ENCODE data around the gene DIMT1. TPM values are rescaled to one million over a fixed set of nuclear protein-coding genes. Genes with fewer than 3 reads are reported as not detected.

The DIMT1 gene
- total RNA-seq, 1 experiment from 2014 or later: 34.1 TPM

DNA sequence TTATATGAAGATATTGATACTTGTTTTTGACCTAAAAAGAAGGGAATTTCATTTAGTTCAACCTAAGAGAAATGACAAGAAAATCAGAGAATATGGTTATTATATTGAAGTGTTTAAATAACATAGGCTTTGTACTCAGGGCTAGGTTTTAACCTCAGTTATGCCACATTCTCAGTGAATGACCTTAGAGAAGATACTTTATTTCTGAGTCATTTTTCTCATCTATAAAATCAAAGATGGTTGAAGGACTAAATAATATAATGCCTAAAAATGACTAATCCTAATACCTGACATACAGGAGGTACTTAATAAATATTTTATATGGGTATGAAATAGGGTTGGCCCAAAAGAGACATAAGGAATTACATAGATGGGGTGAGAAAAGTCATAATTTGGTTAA is 32.3 kb downstream of the DIMT1 start:
- no peak for DNase-seq (ENCODE audit: low spot score)

- DNase-seq (ENCODE audit: low spot score): no peak
These were observed 34.7 kb downstream of the DIMT1 start for GRCh38 chr5:62369039-62369438.

- no peak for DNase-seq (ENCODE audit: low spot score)
These were observed 41.0 kb downstream of the DIMT1 start for GRCh38 chr5:62362701-62363100.

- peak; percentile 78 for DNase-seq (ENCODE audit: low spot score)
These were observed 49.5 kb downstream of the DIMT1 start for GRCh38 chr5:62354028-62354874.

DNA sequence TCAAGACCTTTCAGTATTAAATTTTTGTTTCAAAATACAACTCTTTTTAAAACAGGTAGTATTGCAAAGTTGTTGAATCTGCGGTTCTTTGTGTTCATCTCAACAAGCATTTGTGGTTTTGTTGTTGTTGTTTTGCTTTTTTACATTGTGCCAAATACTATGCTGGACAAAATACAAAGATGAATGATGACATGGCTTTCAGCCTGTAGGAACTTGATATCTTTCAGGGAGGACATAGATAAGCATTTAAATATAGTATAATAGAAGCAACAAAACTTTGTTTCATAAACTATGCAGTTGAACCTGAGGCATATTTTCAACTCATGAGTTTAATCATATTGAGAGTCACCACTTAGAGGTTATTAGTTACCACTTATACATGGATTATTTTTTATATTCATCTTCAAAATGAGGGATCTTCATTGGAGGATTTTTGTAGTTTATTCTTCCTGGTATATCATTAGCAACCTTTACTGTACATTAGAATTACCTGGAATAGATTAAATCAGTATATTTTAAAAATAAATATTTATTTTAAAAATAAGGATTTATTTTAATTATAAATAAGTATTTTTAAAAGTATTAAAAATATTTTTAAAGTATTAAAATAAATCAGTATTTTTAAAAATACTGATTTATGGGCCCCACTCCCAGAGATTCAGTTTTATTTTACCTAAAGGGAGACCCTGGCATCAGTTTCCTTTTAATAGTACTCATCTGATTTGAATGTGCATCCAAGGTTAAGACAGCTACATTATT is 54.8 kb downstream of the DIMT1 start:
- no peak for DNase-seq (ENCODE audit: low spot score)

DNA sequence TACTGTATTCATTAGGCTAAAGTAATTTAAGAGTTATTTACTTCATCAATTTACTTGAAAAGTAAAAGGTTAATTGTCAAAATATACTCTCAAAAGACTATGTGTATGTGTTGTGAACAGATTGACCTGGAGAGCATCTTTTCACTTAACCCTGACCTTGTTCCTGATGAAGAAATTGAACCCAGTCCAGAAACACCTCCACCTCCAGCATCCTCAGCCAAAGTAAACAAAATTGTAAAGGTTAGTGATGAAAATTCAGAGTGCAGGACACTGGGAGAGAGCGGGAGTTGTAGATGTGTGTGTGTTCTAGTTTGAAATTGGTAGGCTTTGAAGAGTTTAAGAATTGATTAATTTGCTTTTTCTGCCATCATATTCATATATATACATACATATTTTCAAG is 55.8 kb downstream of the DIMT1 start:
- DNase-seq (ENCODE audit: low spot score): no peak

DNA sequence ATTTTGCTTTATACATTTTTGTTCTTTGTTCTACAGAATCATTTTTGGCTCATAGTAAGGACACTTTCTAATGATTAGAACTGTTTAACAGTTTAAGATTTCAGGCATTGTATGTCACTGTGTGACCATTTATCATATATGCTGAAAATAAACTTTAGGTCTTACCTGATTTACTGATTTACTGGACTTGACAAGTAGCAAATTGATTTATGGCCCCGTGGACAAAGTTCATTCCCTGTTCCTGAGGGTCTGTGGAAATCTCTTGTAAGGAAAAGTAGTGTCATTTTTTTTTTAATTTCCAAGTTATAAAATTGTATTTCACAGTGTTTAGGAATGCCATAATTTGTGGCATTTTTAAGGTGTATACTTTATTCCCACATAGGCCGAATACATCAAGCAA is 57.0 kb downstream of the DIMT1 start:
- no peak for DNase-seq (ENCODE audit: low spot score)

DNA sequence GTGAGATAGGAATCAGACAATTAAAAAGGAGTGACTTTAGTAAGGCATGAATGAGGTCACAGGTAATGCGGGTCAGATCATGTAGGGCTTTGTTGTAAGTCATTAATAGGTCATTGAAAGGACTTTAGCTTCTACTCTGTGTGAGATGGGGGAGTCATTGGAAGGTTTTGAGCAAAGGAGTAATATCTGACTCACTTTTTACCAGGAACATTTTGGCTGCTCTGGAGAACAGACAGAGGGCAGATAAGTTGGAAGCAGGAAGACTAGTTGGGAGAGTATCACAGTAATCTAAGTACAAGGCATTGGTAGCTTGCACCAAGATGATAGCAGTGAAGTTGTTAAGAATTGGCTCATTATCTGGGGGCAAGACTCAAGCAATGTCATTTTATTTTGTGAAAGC is 60.3 kb downstream of the DIMT1 start:
- no peak for DNase-seq (ENCODE audit: low spot score)

GRCh38 chr5:62342476-62342837 is 61.2 kb downstream of the DIMT1 start:
- DNase-seq (ENCODE audit: low spot score): no peak

DNA sequence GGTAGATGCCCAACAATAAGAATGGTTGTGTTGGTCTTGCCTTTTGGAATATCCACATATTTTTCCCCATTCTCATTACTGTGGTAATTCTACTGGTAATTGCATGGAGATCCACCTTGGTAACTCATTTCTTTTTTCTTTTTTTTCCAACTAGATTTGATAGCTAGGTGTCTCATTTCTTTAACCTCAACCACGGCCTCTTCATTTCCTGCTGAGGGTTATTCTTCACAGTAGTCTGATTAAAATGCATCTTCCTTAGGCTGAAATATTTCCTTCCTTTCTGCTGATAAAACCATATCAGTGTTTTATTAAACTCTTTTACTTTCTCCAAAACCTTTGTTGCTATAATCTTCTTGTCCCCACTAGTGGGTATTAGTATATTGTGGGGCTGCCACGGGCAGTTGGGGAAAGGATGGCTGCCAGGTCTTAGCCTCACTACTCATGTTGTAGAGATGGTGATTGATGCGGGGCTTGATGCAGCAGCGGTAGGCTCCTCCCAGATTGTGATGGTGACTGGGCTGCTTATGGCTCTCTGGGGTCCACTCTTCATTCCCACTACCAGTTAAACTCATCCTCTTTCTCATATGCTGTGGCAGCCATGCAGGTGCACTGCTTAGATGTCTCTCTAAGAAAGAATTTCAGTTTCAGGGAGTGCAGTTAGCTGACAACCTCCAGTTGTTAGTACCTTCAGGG is 61.8 kb downstream of the DIMT1 start:
- no peak for DNase-seq (ENCODE audit: low spot score)

DNA sequence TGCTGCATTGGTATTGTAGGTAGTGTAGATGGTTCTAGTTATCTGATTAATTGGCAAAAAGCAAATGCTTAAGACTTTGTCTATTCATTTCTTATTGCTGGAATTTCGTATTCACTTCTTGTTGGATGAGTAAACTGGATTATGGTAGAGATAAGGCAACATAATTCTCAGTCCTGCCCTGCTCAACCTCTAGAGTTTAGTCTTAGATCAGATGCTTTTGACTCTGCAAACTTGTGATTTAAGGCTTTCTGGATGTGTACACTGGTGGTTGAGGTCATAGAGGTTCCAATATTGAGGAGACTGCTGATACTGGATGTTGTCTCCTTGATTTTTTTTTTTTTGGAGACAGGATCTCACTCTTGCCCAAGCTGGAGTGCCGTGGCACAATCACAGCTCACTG is 62.7 kb downstream of the DIMT1 start:
- DNase-seq (ENCODE audit: low spot score): no peak

DNA sequence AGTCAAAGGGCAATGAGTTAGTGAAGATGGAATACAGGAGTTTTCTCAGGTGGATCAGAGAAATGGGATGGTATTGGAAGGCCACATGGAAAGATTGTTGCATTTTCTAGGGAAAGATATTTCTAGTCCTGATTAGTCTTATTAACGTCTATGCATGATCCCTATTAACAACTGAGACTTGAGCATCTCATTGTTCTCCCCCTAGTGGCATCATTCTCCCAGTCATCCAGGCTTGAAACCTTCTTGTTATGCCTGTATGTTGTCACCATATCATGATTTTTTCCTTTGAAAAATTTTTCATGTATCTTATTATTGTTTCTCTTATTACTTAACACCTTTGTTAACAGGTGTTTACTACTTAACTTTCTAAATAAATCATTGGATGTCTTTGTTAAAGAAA is 63.3 kb downstream of the DIMT1 start:
- peak; percentile 51 for DNase-seq (ENCODE audit: low spot score)

Small RNAs within 50 kb of the gene (small RNA-seq; reads per million reads assigned to genes)
- not detected for gene RNU6-661P

Other genes starting within 250 kb of the DIMT1 start
- 14.9 and 15.4 TPM in 2 replicates for gene KIF2A, start 97.7 kb downstream of the DIMT1 start, total RNA-seq (2014; rRNA removed; shearing (Covaris generic))
- 15.1 and 16.7 TPM in 2 replicates for gene IPO11, start 8.9 kb upstream of the DIMT1 start, total RNA-seq (2014; rRNA removed; shearing (Covaris generic))
- gene LRRC70, start 174.9 kb upstream of the DIMT1 start, total RNA-seq (2014; rRNA removed; shearing (Covaris generic)): 0.33 and 0.50 TPM in 2 replicates